Esophagus (tissue), 2 donors: ENCODE data around the gene PCDHB15. TPM values are rescaled to one million over a fixed set of nuclear protein-coding genes. Genes with fewer than 3 reads are reported as not detected.
"Not testable (repeated sequence)": the region's sequence is repeated elsewhere in the genome, so short reads cannot be mapped to it uniquely, and the experiment has no call there.

ENCODE experiments used
- H3K27ac ChIP-seq, 2 donors: one replicate each; pipeline ENCODE4 v1.5.1; 2013; ENCODE audit warnings: low read depth in 2 of 2, mild to moderate bottlenecking in 2 of 2, inconsistent platforms in 1 of 2, low read length in 1 of 2, moderate library complexity in 1 of 2
- H3K27me3 ChIP-seq, 2 donors: one replicate each; pipeline ENCODE4 v1.6.1; 2013; ENCODE audit warnings: low read length in 2 of 2, control low read depth in 1 of 2, mild to moderate bottlenecking in 1 of 2; ENCODE audit not compliant: insufficient read depth in 2 of 2, control insufficient read depth in 1 of 2
- H3K36me3 ChIP-seq, 2 donors: one replicate each; pipeline ENCODE4 v1.6.1; 2013; ENCODE audit warnings: low read length in 1 of 2; ENCODE audit not compliant: control insufficient read depth in 2 of 2, insufficient read depth in 2 of 2
- H3K4me1 ChIP-seq, 2 donors: one replicate each; pipeline ENCODE4 v1.6.1; 2013; ENCODE audit warnings: low read length in 1 of 2; ENCODE audit not compliant: control insufficient read depth in 2 of 2, insufficient read depth in 2 of 2
- H3K4me3 ChIP-seq, 2 donors: one replicate each; pipeline ENCODE4 v1.5.1; 2013; ENCODE audit warnings: low read length in 2 of 2, mild to moderate bottlenecking in 2 of 2, low read depth in 1 of 2, moderate library complexity in 1 of 2
- H3K9me3 ChIP-seq, 2 donors: one replicate each; pipeline ENCODE4 v1.6.1; 2013; ENCODE audit warnings: mild to moderate bottlenecking in 2 of 2, low read depth in 1 of 2, low read length in 1 of 2, moderate library complexity in 1 of 2; ENCODE audit not compliant: control insufficient read depth in 2 of 2, insufficient read depth in 1 of 2
- WGBS, 2 donors: extraction: QIAGEN DNeasy Blood & Tissue Kit; methylation state at CpG; one replicate each; pipeline ENCODE4 v1.1.7; 2013; 5-methylcytosine and 5-hydroxymethylcytosine counted together
- polyA plus RNA-seq, 2 donors: library from polyadenylated mRNA; stranded (reverse); fragments of 200-250 nt; gene quantifications; one replicate each; pipeline ENCODE4 v1.2.3, GENCODE V29; 2013
- donor health status: healthy with polysubstance abuse.
- donor health status: Bipolar disorder and iron deficiency.

Gene PCDHB15
- polyA plus RNA-seq, 2 donors, result 0.37 to 0.80 TPM

DNA sequence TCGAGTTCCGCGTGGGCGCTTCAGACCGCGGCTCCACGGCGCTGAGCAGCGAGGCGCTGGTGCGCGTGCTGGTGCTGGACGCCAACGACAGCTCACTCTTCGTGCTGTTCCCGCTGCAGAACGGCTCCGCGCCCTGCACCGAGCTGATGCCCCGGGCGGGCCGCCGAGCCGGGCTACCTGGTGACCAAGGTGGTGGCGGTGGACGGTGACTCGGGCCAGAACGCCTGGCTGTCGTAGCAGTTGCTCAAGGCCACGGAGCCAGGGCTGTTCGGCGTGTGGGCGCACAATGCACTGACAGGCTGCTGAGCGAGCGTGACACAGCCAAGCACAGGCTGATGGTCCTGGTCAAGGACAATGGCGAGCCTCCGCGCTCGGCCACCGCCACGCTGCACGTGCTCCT is 3.7 kb upstream of the PCDHB15 start:
- no peaks in the 10 kb centered on the region for H3K36me3 ChIP-seq
- no peaks in the 10 kb centered on the region for H3K4me1 ChIP-seq
- H3K4me3 ChIP-seq, result no peak overlapping the region
- H3K27ac ChIP-seq, result no peak overlapping the region
- 32% methylated on average over 38 to 43 of the region's 43 CpGs for whole genome bisulfite sequencing, 2 donors
- H3K9me3 ChIP-seq, result peaks cover 21 to 31% of the 10 kb centered on the region in 2 donors
- peaks cover 0 to 2% of the 10 kb centered on the region in 2 donors for H3K27me3 ChIP-seq

DNA sequence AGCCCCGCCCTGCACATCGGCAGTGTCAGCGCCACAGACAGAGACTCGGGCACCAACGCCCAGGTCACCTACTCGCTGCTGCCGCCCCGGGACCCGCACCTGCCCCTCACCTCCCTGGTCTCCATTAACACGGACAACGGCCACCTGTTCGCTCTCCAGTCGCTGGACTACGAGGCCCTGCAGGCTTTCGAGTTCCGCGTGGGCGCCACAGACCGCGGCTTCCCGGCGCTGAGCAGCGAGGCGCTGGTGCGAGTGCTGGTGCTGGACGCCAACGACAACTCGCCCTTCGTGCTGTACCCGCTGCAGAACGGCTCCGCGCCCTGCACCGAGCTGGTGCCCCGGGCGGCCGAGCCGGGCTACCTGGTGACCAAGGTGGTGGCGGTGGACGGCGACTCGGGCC is 1.8 kb downstream of the PCDHB15 start:
- WGBS, 2 donors, result 44 to 49% methylated on average over 25 to 34 of the region's 42 CpGs
- H3K36me3 ChIP-seq, H3K4me1 ChIP-seq, H3K4me3 ChIP-seq, H3K27me3 ChIP-seq, H3K27ac ChIP-seq: not testable (repeated sequence)
- H3K9me3 ChIP-seq, result peaks cover 15 to 31% of the 10 kb centered on the region in 2 donors

GRCh38 chr5:141247434-141247833 is 2.2 kb downstream of the PCDHB15 start:
- peaks cover 15 to 30% of the 10 kb centered on the region in 2 donors for H3K9me3 ChIP-seq
- not testable (repeated sequence) for H3K27me3 ChIP-seq, H3K27ac ChIP-seq, H3K36me3 ChIP-seq, H3K4me3 ChIP-seq, H3K4me1 ChIP-seq
- WGBS, 2 donors, result 51 to 52% methylated on average over 32 to 34 of the region's 34 CpGs

- Histone ChIP-seq H3K27me3 (no peaks in the 10 kb centered on the region), H3K4me1 (no peaks in the 10 kb centered on the region), H3K27ac (no peak overlapping the region), H3K36me3 (no peaks in the 10 kb centered on the region), H3K4me3 (no peak overlapping the region), H3K9me3 (peaks cover 12 to 25% of the 10 kb centered on the region in 2 donors)
Observed at GRCh38 chr5:141250576-141250975, 5.4 kb downstream of the PCDHB15 start.

- no peak overlapping the region for H3K27ac ChIP-seq
- no peaks in the 10 kb centered on the region for H3K4me1 ChIP-seq
- peaks cover 7 to 17% of the 10 kb centered on the region in 2 donors for H3K9me3 ChIP-seq
- H3K36me3 ChIP-seq, result no peaks in the 10 kb centered on the region
- H3K4me3 ChIP-seq, result no peak overlapping the region
- H3K27me3 ChIP-seq, result no peaks in the 10 kb centered on the region
Observed at GRCh38 chr5:141258464-141258863, 13.3 kb downstream of the PCDHB15 start.

DNA sequence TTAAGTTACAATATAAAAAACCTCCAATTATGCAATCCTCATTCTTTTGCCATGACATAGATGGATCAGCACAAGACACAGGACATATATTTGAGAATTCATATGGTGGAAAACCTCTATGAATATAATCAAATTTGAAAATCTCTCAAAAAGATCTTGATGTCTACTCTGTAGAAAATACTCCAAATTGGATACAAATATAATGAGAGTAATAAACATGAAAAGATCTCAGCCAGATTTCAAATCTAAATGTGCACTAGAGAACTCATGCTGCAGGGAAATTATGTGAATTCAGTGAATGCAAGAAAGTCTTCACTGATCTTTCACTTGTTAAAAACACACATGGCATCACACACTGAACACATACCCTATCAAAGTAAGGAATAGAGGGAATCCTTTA is 13.8 kb downstream of the PCDHB15 start:
- Histone ChIP-seq H3K4me1 (no peaks in the 10 kb centered on the region), H3K36me3 (no peaks in the 10 kb centered on the region), H3K9me3 (peaks cover 7 to 17% of the 10 kb centered on the region in 2 donors), H3K27ac (no peak overlapping the region), H3K4me3 (no peak overlapping the region), H3K27me3 (no peaks in the 10 kb centered on the region)

- no peak overlapping the region for H3K4me3 ChIP-seq
- no peak overlapping the region for H3K27ac ChIP-seq
- H3K4me1 ChIP-seq, result no peaks in the 10 kb centered on the region
- H3K27me3 ChIP-seq, result no peaks in the 10 kb centered on the region
- H3K36me3 ChIP-seq, result no peaks in the 10 kb centered on the region
- WGBS, 2 donors, result 63 to 67% methylated on average over 5 of the region's 5 CpGs
- peaks cover 7 to 15% of the 10 kb centered on the region in 2 donors for H3K9me3 ChIP-seq
Observed at GRCh38 chr5:141260458-141261237, 15.5 kb downstream of the PCDHB15 start.

DNA sequence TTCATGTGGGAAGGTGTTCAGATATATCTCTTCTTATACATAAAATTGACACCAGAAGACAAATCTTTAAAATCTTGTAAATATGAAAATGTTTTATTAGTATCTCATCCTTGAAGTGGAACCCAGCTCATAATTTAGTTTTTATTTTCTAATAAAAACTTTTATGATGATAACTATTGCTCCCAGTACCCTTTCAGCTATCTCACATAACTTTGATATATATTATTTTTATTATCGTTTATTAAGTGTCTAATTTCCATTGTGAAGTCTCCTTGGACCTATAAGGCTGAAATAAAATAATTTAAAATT is 16.0 kb downstream of the PCDHB15 start:
- Histone ChIP-seq H3K4me1 (no peaks in the 10 kb centered on the region), H3K27me3 (no peaks in the 10 kb centered on the region), H3K27ac (no peak overlapping the region), H3K36me3 (no peaks in the 10 kb centered on the region), H3K9me3 (peaks cover 9 to 16% of the 10 kb centered on the region in 2 donors), H3K4me3 (no peak overlapping the region)
- WGBS, 2 donors, result 54 to 59% methylated on average over 1 of the region's 1 CpG

DNA sequence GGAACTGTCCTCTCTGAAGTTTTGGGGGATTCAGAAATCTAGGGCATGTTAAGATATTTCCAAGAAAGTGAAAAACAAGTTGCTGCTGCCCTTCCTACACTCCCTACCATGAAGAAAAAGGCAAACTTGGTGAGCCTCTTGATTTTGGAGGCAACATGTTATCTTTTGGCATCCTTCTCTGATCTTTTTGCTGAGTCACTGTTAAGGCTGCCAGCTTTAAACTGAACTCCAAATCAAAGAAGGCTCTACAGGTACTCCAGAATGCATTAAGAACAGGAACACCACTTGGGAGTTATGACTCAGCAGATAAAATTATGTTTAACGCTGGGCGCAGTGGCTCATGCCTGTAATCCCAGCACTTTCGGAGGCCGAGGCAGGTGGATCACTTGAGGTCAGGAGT is 24.0 kb downstream of the PCDHB15 start:
- Histone ChIP-seq H3K4me1 (no peaks in the 10 kb centered on the region), H3K9me3 (peaks cover 17 to 23% of the 10 kb centered on the region in 2 donors), H3K4me3 (no peak overlapping the region), H3K27ac (no peak overlapping the region), H3K27me3 (no peaks in the 10 kb centered on the region), H3K36me3 (no peaks in the 10 kb centered on the region)
- whole genome bisulfite sequencing, 2 donors, result 94 to 97% methylated on average over 4 of the region's 4 CpGs

DNA sequence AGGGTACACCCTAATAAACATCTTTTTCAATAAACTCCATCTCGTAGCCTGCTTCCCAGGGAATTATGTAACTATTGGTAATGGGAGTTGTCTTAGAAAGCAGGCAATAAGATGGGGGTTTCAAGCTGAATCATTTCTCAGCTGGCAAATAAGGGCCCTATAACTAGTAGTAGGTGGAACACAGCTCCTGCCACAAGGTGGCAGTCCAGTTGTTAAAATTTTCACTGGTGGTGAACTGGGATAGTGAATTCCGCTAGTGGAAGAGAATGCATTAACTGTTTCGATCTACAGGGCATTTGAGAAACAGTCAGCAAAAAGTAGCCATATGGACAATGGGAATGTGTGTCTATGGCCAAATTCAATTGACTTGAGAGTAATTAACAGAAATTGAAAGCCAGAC is 27.7 kb downstream of the PCDHB15 start:
- H3K9me3 ChIP-seq, result peaks cover 19% of the 10 kb centered on the region in 2 donors
- H3K27ac ChIP-seq, result no peak overlapping the region
- H3K4me3 ChIP-seq, result no peak overlapping the region
- WGBS, 2 donors, result 46 to 51% methylated on average over 3 of the region's 3 CpGs
- H3K27me3 ChIP-seq, result no peaks in the 10 kb centered on the region
- H3K4me1 ChIP-seq, result no peaks in the 10 kb centered on the region
- no peaks in the 10 kb centered on the region for H3K36me3 ChIP-seq
